Measurements from ENCODE around the gene PROSER2. TPM values are rescaled to one million over a fixed set of nuclear protein-coding genes. Genes with fewer than 3 reads are reported as not detected.

PROSER2 gene
- total RNA-seq, 1 donor from 2014 or later: 0.27 TPM

DNA sequence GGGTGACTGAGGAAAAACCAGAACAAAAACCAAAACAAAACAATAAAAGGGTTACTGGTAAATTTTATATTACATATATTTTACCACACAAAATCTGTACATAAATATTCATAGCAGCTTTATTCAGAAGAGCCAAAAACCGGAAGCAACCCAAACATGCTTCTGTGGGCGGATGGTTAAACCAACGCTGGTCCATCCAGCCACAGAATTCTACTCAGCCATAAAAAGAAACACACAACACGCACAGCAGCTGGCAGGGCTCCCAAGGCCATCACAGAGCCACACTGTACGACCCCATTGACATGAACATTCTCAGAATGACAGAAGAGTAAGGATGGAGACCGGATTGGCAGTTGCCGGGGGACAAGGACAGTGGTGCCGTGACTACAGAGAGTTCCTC, 83.6 kb downstream of the PROSER2 start:
- POLR2A ChIA-PET: interaction anchor here (0.6 kb wide), 1 partner anchor 300 kb away, joined by 6 read pairs; no protein-coding TSS in a partner anchor
- no peak overlapping the region for H3K4me3 Mint-ChIP-seq
- peaks cover 2% of the 10 kb centered on the region for H3K27me3 Mint-ChIP-seq
- ATAC-seq (ENCODE audit: low read depth) (no peak), DNase-seq (no peak)
- no peak overlapping the region for H3K27ac Mint-ChIP-seq
- intact Hi-C loops (cut with micrococcal nuclease): no loop called here
- CTCF ChIA-PET: no interaction called here
- no peaks in the 10 kb centered on the region for H3K36me3 Mint-ChIP-seq (ENCODE audit: low read depth)
- H3K9me3 Mint-ChIP-seq: no peaks in the 10 kb centered on the region
- TF ChIP-seq, protein P1, sequence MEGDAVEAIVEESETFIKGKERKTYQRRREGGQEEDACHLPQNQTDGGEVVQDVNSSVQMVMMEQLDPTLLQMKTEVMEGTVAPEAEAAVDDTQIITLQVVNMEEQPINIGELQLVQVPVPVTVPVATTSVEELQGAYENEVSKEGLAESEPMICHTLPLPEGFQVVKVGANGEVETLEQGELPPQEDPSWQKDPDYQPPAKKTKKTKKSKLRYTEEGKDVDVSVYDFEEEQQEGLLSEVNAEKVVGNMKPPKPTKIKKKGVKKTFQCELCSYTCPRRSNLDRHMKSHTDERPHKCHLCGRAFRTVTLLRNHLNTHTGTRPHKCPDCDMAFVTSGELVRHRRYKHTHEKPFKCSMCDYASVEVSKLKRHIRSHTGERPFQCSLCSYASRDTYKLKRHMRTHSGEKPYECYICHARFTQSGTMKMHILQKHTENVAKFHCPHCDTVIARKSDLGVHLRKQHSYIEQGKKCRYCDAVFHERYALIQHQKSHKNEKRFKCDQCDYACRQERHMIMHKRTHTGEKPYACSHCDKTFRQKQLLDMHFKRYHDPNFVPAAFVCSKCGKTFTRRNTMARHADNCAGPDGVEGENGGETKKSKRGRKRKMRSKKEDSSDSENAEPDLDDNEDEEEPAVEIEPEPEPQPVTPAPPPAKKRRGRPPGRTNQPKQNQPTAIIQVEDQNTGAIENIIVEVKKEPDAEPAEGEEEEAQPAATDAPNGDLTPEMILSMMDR (IDR thresholded peaks at IDR 0.05): no peak
- no peaks in the 10 kb centered on the region for H3K4me1 Mint-ChIP-seq

DNA sequence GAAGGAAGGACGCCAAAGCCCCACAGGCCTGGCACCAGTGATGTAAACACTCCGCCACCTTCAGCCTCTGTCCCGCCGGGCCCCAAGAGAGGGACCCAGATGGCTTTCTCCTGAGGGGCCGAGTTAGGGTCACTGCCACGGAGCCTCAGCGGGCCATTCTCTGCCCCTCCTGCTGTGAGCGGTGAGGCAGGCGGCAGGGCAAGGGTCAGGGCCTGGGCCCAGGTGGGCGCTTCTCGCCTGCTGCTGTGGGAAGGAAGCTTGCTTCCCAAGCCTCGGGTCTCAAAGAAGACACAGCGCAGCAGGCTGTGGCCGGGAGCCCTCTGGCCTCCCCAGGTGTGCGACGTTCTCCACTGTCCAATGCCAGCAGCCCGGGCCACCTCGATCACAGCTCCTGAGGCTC, 84.8 kb downstream of the PROSER2 start:
- POLR2A ChIA-PET: no interaction called here
- no peak overlapping the region for H3K4me3 Mint-ChIP-seq
- H3K9me3 Mint-ChIP-seq: no peaks in the 10 kb centered on the region
- H3K27ac Mint-ChIP-seq: no peak overlapping the region
- peaks cover 2% of the 10 kb centered on the region for H3K27me3 Mint-ChIP-seq
- intact Hi-C loops (cut with micrococcal nuclease): no loop called here
- ATAC-seq (ENCODE audit: low read depth) (no peak), DNase-seq (no peak)
- no peaks in the 10 kb centered on the region for H3K36me3 Mint-ChIP-seq (ENCODE audit: low read depth)
- CTCF ChIA-PET: no interaction called here
- TF ChIP-seq, protein P1 (IDR thresholded peaks at IDR 0.05): no peak
- no peaks in the 10 kb centered on the region for H3K4me1 Mint-ChIP-seq

DNA sequence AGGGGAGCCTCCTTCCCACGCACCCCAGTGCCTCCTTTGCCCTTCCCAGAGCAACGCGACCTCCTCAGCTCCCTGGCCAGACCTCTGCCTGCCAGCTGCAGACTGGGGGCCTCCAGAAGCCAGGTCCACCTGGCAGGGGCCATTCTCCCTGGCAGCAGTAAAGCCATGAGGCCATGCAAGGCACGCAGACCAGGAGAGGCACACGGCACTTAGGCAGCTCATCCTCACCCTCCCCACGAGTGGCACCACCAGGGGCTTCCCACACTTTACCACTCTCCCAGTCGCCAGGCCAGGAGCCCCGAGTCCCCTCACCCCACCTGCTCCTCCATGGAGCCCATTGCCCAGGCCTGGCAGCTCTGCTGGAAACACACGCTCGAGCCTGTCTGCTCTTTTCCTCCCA, 85.4 kb downstream of the PROSER2 start:
- intact Hi-C loops (cut with micrococcal nuclease): no loop called here
- DNase-seq (no peak), ATAC-seq (ENCODE audit: low read depth) (no peak)
- H3K9me3 Mint-ChIP-seq: no peaks in the 10 kb centered on the region
- no peaks in the 10 kb centered on the region for H3K27me3 Mint-ChIP-seq
- POLR2A ChIA-PET: no interaction called here
- no peaks in the 10 kb centered on the region for H3K4me1 Mint-ChIP-seq
- no peaks in the 10 kb centered on the region for H3K36me3 Mint-ChIP-seq (ENCODE audit: low read depth)
- no peak overlapping the region for H3K4me3 Mint-ChIP-seq
- CTCF ChIA-PET: no interaction called here
- TF ChIP-seq, protein P1 (IDR thresholded peaks at IDR 0.05): no peak
- no peak overlapping the region for H3K27ac Mint-ChIP-seq

DNA sequence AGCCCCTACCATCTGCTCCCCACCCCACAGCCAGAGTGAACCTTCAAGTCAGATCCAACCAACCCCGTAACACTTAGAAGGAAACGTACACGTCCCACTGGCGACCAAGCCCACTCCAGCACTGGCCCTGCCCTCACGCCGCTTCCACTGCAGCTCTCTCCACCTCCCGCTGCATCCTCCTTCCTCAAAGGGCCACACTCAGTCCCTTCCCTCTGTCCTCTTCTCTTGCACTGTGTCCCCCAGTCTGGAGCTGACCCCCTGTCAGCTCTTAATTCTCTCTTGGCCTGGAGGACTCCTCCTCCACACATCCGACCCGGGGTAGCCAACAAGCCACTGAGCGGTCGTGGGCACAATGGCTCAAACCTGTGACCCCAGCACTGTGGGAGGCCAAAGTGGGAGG, 85.8 kb downstream of the PROSER2 start:
- TF ChIP-seq, protein P1 (IDR thresholded peaks at IDR 0.05): no peak
- H3K4me3 Mint-ChIP-seq: no peak overlapping the region
- H3K27me3 Mint-ChIP-seq: no peaks in the 10 kb centered on the region
- DNase-seq (no peak), ATAC-seq (ENCODE audit: low read depth) (no peak)
- ChIA-PET CTCF (no interaction called here), POLR2A (no interaction called here)
- H3K4me1 Mint-ChIP-seq: no peaks in the 10 kb centered on the region
- no peaks in the 10 kb centered on the region for H3K36me3 Mint-ChIP-seq (ENCODE audit: low read depth)
- H3K27ac Mint-ChIP-seq: no peak overlapping the region
- H3K9me3 Mint-ChIP-seq: no peaks in the 10 kb centered on the region
- intact Hi-C loops (cut with micrococcal nuclease): no loop called here

DNA sequence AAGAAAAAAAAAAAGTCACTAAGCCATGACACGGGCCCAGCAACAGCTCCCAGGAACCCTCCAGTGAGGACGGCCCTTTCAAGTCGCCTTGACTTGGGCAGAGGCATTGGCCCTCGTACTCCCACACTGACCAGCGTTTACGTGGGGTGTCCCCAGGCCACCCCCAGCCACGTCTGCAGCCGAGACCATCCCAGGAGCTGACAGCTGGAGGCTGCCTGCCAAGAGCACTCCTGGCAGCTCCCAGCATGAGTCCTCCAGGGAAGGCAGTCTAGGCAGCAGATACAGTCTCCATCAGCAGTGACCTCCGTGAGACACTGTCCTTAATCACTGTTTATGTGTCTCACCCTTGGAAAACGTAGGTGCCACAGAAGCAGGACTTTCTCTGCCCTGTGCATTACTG, 86.5 kb downstream of the PROSER2 start:
- ATAC-seq (ENCODE audit: low read depth): no peak
- Mint-ChIP-seq H3K4me1 (no peaks in the 10 kb centered on the region), H3K27ac (no peak overlapping the region), H3K9me3 (no peaks in the 10 kb centered on the region), H3K36me3 (ENCODE audit: low read depth) (no peaks in the 10 kb centered on the region), H3K27me3 (no peaks in the 10 kb centered on the region), H3K4me3 (no peak overlapping the region)
- no peak for DNase-seq
- intact Hi-C loops (cut with micrococcal nuclease): no loop called here
- TF ChIP-seq, protein P1 (IDR thresholded peaks at IDR 0.05): no peak
- CTCF ChIA-PET: no interaction called here
- POLR2A ChIA-PET: no interaction called here
